Endothelial cell of hepatic sinusoid (primary cell): ENCODE results near the gene DNAH17.

Source experiments
- in situ Hi-C: cut with HindIII; loops from 2 replicates; pipeline ENCODE4 v1.10.0; 2017; ENCODE audit warnings: low sequenced_read_pairs

Gene DNAH17

GRCh38 chr17:78381601-78382232, 195.5 kb downstream of the DNAH17 start:
- in situ Hi-C loops: no loop called here

- in situ Hi-C loops: no loop called here
Observed at GRCh38 chr17:78380370-78380769, 196.8 kb downstream of the DNAH17 start.

GRCh38 chr17:78379131-78379491, 198.1 kb downstream of the DNAH17 start:
- in situ Hi-C loops: no loop called here

DNA sequence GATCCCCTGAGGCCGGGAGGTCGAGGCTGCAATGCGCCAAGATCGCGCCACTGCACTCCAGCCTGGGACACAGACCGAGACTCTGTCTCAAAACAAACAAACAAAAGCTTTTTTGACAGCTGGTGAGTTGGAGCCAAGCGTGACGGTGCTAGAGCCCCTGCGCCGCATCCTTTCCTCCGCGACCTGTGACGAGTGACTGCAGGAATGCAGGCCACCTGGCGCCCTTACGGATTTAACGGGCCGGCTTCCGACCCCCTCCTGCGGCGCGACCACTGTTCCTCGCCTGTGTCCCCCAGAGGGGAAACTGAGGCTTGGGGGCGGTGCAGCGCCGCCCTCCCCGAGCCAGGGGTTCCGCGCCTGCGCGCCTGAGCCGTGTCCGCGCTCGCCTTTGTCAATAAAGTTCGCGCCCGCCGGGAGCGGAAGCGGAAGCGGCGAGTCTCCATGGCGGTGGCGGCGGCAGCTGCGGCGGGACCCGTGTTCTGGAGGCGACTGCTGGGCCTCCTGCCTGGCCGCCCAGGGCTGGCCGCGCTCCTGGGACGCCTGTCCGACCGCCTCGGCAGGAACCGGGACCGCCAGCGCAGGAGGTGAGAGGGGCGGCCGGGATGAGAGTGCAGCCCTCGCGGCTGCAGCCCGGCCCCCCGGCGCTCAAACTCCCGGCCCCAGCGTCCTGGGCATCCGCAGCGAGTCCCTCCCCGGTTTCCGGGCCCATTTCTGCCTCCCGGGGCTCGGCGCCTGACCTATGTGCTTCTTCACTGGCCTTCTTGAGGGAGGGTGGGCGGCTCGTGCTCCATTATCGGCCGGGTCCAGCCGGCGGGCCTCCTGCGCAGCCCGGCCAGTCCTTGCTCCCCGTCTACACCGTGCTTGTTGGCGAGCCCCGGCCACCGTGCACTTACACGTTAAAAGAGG, 198.7 kb downstream of the DNAH17 start, which contains the start of gene PGS1:
PGS1 (plus strand) TSS at position 425 of the 906 bp plus-strand sequence; CDS start at position 442, 17 bp downstream.
- in situ Hi-C loops: no loop called here

DNA sequence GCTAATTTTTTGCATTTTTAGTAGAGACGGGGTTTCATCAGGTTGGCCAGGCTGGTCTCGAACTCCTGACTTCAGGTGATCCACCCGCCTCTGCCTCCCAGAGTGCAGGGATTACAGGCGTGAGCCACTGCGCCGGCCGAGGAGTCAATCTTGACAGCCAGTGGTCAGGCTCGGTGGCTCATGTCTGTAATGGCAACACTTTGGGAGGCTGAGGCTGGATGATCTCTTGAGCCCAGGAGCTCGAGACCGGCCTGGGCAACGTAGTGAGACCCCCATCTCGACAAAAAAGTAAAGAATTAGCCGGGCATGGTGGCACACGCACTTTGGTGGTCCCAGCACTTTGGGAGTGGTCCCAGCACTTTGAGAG, 199.4 kb downstream of the DNAH17 start:
- in situ Hi-C loops: no loop called here

DNA sequence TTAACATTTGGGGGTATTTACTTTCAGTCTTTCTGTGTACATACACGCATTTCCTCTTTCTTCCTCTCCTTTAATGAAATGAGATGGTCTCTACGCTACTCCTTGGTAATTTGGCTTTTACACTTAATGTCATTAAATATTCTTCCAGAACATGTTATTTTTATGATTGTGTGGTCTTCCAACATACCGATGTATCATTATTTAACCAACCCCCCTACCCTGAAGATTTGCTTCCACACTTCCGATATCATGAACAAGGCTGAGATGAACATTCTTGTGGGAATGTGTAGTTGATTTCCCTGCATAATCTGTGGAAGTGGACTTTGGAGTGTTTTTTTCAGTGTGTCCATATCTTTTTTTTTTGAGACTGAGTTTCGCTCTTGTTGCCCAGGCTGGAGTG, 201.0 kb downstream of the DNAH17 start:
- in situ Hi-C loops: no loop called here

DNA sequence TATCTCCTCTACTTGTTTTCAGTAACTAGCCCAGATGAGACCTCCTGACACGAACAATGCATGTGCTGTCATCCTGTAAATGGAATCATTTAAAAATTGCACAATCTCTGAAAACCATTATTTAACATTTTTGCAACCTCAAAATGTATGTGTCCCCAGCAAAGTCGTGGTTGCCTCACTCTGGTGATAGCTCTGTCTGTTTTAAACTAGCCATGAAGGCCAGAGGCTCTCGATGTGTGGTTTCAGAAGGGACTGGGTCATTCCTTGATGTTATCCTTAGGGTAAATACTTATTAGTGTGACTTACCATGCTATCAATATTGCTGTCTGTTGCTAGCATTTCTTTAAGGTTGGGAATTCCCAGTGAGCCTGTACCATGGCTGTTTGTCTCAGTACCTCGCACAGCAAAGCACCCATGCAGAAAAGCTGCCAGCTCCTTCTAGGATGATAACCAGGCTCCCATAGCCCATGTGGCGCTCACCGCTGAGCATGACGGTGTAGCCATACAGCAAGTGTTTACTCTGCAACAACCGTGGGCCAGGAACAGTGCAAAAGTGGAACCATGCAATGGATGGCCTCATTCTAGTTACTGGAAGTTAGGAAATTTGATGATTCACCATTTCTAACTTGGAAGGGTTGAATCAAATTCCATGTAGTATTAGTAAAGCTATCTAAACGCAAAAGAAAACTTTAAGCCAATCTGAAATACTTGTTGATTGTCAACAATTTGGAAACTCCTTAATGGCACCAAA, 201.6 kb downstream of the DNAH17 start:
- in situ Hi-C loops: no loop called here

- in situ Hi-C loops: no loop called here
Observed at GRCh38 chr17:78374631-78375274, 202.4 kb downstream of the DNAH17 start.

DNA sequence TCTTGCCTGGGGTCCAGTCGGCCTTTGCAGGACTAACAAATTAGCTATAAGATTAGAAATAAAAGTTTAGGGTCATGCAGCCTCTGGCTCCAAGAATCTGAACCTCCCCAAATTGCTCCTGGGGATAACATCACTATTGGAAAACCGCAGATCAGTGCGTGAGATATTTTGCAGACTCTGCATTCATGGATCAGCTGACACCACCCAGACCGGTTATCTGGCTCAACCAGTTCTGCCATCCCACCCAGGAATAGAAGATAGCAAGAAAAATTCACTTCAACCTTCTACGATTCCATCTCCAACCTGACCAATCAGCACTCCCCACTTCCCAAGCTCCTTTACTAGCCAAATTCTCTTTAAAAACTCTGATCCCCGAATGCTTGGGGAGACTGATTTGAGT, 203.0 kb downstream of the DNAH17 start:
- in situ Hi-C loops: no loop called here
